Tibial nerve (tissue), 4 donors: ENCODE measurements around the gene RNF123. TPM values are rescaled to one million over a fixed set of nuclear protein-coding genes. Genes with fewer than 3 reads are reported as not detected.

Experiments used
- DNase-seq, 2 donors: peaks; one replicate each; pipeline ENCODE4 v3.0.0-alpha.2; 2019; ENCODE audit warnings: low spot score in 2 of 2
- H3K27ac ChIP-seq, 4 donors: fragments of 200-600 bp; sonication (generic) in 3 of 4; one replicate each; pipeline ENCODE4 v1.5.1; 2017 to 2019; ENCODE audit warnings: mild to moderate bottlenecking in 1 of 4
- H3K27me3 ChIP-seq, 2 donors: fragments of 200-600 bp; sonication (generic) in 1 of 2; one replicate each; pipeline versions ENCODE4 v1.5.1 to v1.6.0; 2017 to 2019
- H3K36me3 ChIP-seq, 3 donors: fragments of 200-600 bp; sonication (generic); one replicate each; pipeline ENCODE4 v1.5.1; 2018 to 2019
- H3K4me1 ChIP-seq, 4 donors: fragments of 200-600 bp; sonication (generic) in 3 of 4; one replicate each; pipeline ENCODE4 v1.5.1; 2017 to 2019
- H3K4me3 ChIP-seq, 4 donors: fragments of 200-600 bp; sonication (generic) in 3 of 4; one replicate each; pipeline ENCODE4 v1.5.1; 2017 to 2019; ENCODE audit warnings: mild to moderate bottlenecking in 1 of 4, moderate library complexity in 1 of 4
- H3K9me3 ChIP-seq, 4 donors: fragments of 200-600 bp; sonication (generic) in 3 of 4; one replicate each; pipeline ENCODE4 v1.5.1; 2017 to 2019
- EP300 ChIP-seq, 2 donors: sonication (generic); formaldehyde crosslinking; IDR thresholded peaks; one replicate each; pipeline ENCODE4 v1.6.1; 2017; ENCODE audit warnings: antibody characterized with exemption in 2 of 2, mild to moderate bottlenecking in 1 of 2
- POLR2A ChIP-seq, 2 donors: fragments of 450-650 bp; IDR thresholded peaks; one replicate each; pipeline ENCODE4 v1.6.1; 2017; ENCODE audit warnings: antibody characterized with exemption in 2 of 2, mild to moderate bottlenecking in 2 of 2, moderate library complexity in 2 of 2
- WGBS, 2 donors: methylation state at CpG; one replicate each; pipeline ENCODE4 v1.1.5; 2018; 5-methylcytosine and 5-hydroxymethylcytosine counted together
- total RNA-seq, 4 donors: library from RNA; depleted of rRNA; stranded (reverse); fragments of >200 nt; gene quantifications; one replicate each; pipeline ENCODE4 v1.1.0, GENCODE V29; 2016
- TF ChIP-seq, protein P1 (sequence below), 5 experiments: fragments of 200-600 bp in 3 of 5; fragments of 450-650 bp in 2 of 5; sonication (generic) in 3 of 5; IDR thresholded peaks; one replicate each; pipeline ENCODE4 v1.5.1; 2016 to 2019; ENCODE audit warnings: antibody characterized with exemption in 5 of 5, mild to moderate bottlenecking in 3 of 5, moderate library complexity in 2 of 5

Gene RNF123
- total RNA-seq, 4 donors from 2014 or later, result 32.9 to 64.7 (median 39.1) TPM

DNA sequence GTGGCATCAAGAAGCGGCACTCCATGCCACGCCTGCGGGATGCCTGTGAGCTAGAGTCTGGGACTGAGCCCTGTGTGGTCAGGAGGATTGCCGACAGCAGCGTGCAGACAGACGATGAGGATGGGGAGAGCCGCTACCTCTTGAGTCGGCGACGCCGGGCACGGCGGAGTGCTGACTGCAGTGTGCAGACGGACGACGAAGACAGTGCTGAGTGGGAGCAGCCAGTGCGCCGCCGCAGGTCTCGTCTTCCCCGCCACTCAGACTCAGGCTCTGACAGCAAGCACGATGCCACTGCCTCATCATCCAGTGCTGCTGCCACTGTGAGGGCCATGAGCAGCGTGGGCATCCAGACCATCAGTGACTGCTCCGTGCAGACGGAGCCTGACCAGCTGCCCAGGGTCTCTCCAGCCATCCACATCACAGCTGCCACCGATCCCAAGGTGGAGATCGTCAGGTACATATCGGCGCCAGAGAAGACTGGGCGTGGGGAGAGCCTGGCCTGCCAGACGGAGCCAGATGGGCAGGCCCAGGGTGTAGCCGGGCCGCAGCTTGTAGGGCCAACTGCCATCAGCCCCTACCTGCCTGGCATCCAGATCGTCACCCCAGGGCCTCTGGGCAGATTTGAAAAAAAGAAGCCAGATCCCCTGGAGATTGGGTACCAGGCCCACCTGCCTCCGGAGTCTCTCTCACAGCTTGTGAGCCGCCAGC lies 32.0 kb upstream of the RNF123 start:
- no peaks in the 10 kb centered on the region for H3K27me3 ChIP-seq
- TF ChIP-seq POLR2A (IDR thresholded peaks at IDR 0.05) (no peak), EP300 (IDR thresholded peaks at IDR 0.05) (no peak)
- TF ChIP-seq, protein P1, sequence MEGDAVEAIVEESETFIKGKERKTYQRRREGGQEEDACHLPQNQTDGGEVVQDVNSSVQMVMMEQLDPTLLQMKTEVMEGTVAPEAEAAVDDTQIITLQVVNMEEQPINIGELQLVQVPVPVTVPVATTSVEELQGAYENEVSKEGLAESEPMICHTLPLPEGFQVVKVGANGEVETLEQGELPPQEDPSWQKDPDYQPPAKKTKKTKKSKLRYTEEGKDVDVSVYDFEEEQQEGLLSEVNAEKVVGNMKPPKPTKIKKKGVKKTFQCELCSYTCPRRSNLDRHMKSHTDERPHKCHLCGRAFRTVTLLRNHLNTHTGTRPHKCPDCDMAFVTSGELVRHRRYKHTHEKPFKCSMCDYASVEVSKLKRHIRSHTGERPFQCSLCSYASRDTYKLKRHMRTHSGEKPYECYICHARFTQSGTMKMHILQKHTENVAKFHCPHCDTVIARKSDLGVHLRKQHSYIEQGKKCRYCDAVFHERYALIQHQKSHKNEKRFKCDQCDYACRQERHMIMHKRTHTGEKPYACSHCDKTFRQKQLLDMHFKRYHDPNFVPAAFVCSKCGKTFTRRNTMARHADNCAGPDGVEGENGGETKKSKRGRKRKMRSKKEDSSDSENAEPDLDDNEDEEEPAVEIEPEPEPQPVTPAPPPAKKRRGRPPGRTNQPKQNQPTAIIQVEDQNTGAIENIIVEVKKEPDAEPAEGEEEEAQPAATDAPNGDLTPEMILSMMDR (IDR thresholded peaks at IDR 0.05), result no peak
- no peaks in the 10 kb centered on the region for H3K4me1 ChIP-seq
- H3K4me3 ChIP-seq, result no peak overlapping the region
- H3K36me3 ChIP-seq, result peaks cover 0 to 16% (median 0%) of the 10 kb centered on the region in 3 donors
- no peaks in the 10 kb centered on the region for H3K9me3 ChIP-seq
- DNase-seq, result no peak
- no peak overlapping the region for H3K27ac ChIP-seq
- WGBS, 2 donors, result 91% methylated on average over 33 to 35 of the region's 36 CpGs

DNA sequence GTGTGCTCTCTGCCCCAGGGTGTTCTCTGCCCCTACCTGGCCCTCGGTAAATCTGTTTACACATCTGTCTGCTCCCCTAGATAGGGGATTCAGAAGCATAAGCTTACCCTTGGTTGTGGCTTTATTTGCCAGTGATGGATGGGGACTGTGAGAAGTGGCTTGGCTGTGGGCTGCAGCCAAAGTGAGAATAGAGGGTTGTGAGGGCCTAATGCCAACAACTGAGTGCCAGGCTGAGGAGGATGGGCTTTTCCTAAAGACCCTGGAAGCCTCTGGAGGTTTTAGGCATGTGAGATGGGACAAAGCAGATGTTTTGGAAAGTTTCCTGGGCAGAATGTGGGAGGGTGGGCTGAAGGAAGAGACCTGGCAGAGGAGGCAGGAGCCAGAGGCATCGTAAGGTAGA lies 30.6 kb upstream of the RNF123 start:
- no peaks in the 10 kb centered on the region for H3K27me3 ChIP-seq
- 86 to 88% methylated on average over 2 of the region's 2 CpGs for WGBS, 2 donors
- DNase-seq, result no peak
- H3K4me3 ChIP-seq, result no peak overlapping the region
- no peak overlapping the region for H3K27ac ChIP-seq
- H3K36me3 ChIP-seq, result peaks cover 0 to 8% (median 0%) of the 10 kb centered on the region in 3 donors
- H3K4me1 ChIP-seq, result no peaks in the 10 kb centered on the region
- TF ChIP-seq POLR2A (IDR thresholded peaks at IDR 0.05) (no peak), EP300 (IDR thresholded peaks at IDR 0.05) (no peak)
- TF ChIP-seq, protein P1 (IDR thresholded peaks at IDR 0.05), result no peak
- H3K9me3 ChIP-seq, result no peaks in the 10 kb centered on the region

DNA sequence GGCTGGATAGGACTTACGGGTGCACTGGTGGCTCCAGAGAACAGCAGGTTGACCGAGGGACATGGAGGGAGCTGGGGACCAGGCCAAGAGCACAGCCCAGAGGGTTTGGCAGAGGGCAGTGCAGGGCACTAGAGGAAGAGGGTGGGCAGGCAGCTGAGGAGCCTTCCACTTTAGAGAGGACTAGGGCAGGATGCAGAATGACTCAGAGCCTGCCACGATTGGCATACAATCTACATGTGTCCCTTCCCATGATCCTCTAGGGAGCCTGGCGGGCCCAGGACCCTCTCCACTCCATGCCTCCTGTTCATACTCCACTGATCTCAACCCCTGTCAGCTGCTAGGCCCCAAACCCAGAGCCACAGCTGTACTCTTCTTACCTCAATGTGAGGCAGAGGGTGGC lies 29.6 kb upstream of the RNF123 start:
- H3K9me3 ChIP-seq, result no peaks in the 10 kb centered on the region
- DNase-seq, result no peak
- TF ChIP-seq POLR2A (IDR thresholded peaks at IDR 0.05) (no peak), EP300 (IDR thresholded peaks at IDR 0.05) (no peak)
- TF ChIP-seq, protein P1 (IDR thresholded peaks at IDR 0.05), result no peak
- H3K36me3 ChIP-seq, result peaks cover 0 to 8% (median 0%) of the 10 kb centered on the region in 3 donors
- no peaks in the 10 kb centered on the region for H3K4me1 ChIP-seq
- WGBS, 2 donors, result 76 to 81% methylated on average over 4 of the region's 4 CpGs
- H3K4me3 ChIP-seq, result no peak overlapping the region
- H3K27me3 ChIP-seq, result no peaks in the 10 kb centered on the region
- H3K27ac ChIP-seq, result no peak overlapping the region

DNA sequence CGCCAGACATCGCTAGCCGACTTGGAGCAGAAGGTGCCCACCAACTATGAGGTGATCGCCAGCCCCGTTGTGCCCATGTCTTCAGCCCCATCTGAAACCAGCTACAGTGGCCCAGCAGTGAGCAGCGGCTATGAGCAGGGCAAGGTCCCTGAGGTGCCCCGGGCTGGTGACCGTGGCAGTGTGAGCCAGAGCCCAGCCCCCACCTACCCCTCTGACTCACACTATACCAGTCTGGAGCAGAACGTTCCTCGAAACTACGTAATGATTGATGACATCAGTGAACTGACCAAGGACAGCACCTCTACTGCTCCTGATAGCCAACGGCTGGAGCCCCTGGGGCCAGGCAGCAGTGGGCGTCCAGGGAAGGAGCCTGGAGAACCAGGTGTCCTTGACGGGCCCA lies 28.1 kb upstream of the RNF123 start:
- H3K27me3 ChIP-seq, result peaks cover 0 to 5% of the 10 kb centered on the region in 2 donors
- no peaks in the 10 kb centered on the region for H3K4me1 ChIP-seq

DNA sequence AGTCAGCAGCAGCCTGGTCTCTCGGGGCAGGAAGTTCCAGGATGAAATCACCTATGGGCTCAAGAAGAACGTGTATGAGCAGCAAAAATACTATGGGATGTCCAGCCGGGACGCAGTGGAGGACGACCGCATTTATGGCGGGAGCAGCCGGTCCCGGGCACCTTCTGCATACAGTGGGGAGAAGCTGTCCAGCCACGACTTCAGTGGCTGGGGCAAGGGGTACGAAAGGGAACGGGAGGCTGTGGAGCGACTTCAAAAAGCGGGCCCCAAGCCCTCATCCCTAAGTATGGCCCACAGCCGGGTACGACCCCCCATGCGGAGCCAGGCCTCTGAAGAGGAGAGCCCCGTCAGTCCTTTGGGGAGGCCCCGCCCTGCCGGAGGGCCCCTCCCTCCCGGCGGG lies 27.3 kb upstream of the RNF123 start:
- no peaks in the 10 kb centered on the region for H3K4me1 ChIP-seq
- peaks cover 0 to 6% of the 10 kb centered on the region in 2 donors for H3K27me3 ChIP-seq
- no peak overlapping the region for H3K4me3 ChIP-seq
- no peak for TF ChIP-seq POLR2A (IDR thresholded peaks at IDR 0.05)
- TF ChIP-seq, protein P1 (IDR thresholded peaks at IDR 0.05), result no peak
- no peak for TF ChIP-seq EP300 (IDR thresholded peaks at IDR 0.05)
- H3K36me3 ChIP-seq, result peaks cover 0 to 8% (median 0%) of the 10 kb centered on the region in 3 donors
- 87 to 89% methylated on average over 21 to 22 of the region's 22 CpGs for WGBS, 2 donors
- no peak overlapping the region for H3K27ac ChIP-seq
- no peak for DNase-seq
- no peaks in the 10 kb centered on the region for H3K9me3 ChIP-seq

More for the DNA sequence above, 28.1 kb upstream of the RNF123 start:
- Histone ChIP-seq H3K27ac (no peak overlapping the region), H3K4me3 (no peak overlapping the region), H3K9me3 (no peaks in the 10 kb centered on the region), H3K36me3 (peaks cover 0 to 8% (median 0%) of the 10 kb centered on the region in 3 donors)
- no peak for DNase-seq
- WGBS, 2 donors, result 87 to 89% methylated on average over 13 to 14 of the region's 14 CpGs
- TF ChIP-seq EP300 (IDR thresholded peaks at IDR 0.05), result no peak
- TF ChIP-seq, protein P1 (IDR thresholded peaks at IDR 0.05), result no peak
- TF ChIP-seq POLR2A (IDR thresholded peaks at IDR 0.05), result no peak
